GM23248 (cell line): Measurements from ENCODE around the gene UPK3A.
"Not testable (repeated sequence)": the region's sequence is repeated elsewhere in the genome, so short reads cannot be mapped to it uniquely, and the experiment has no call there.

Experiments used
- EZH2 ChIP-seq: fragments of 200-600 bp; sonication (generic); IDR thresholded peaks from 2 replicates; pipeline ENCODE4 v1.6.1; 2018; ENCODE audit warnings: antibody characterized with exemption, mild to moderate bottlenecking; ENCODE audit not compliant: insufficient read depth, poor library complexity, severe bottlenecking
- EZH2phosphoT487 ChIP-seq: fragments of 200-600 bp; sonication (generic); IDR thresholded peaks from 2 replicates; pipeline ENCODE4 v1.6.1; 2018; ENCODE audit warnings: antibody characterized with exemption, moderate library complexity, mild to moderate bottlenecking, low read depth; ENCODE audit not compliant: insufficient read depth

GRCh38 chr22:45260395-45260759 lies 24.4 kb upstream of the UPK3A start:
- TF ChIP-seq EZH2, EZH2phosphoT487: not testable (repeated sequence)
